ENCODE measurements around the gene SMIM28.

The SMIM28 gene

GRCh38 chr6:138374230-138374629 is 3.5 kb upstream of the SMIM28 start:
- no peak for DNase-seq (ENCODE audit: low spot score)

GRCh38 chr6:138374815-138375214 is 2.9 kb upstream of the SMIM28 start:
- no peak for DNase-seq (ENCODE audit: low spot score)

- no peak for DNase-seq (ENCODE audit: low spot score)
Measured at GRCh38 chr6:138377042-138377441, 663 bp upstream of the SMIM28 start.

- DNase-seq (ENCODE audit: low spot score): no peak
Measured at GRCh38 chr6:138378463-138378862, 758 bp downstream of the SMIM28 start.

- DNase-seq (ENCODE audit: low spot score): no peak
Measured at GRCh38 chr6:138382498-138383265, 5.0 kb downstream of the SMIM28 start.

GRCh38 chr6:138383776-138384175 is 6.1 kb downstream of the SMIM28 start:
- no peak for DNase-seq (ENCODE audit: low spot score)

- DNase-seq (ENCODE audit: low spot score): no peak
Measured at GRCh38 chr6:138386897-138387296, 9.2 kb downstream of the SMIM28 start.

GRCh38 chr6:138387577-138388368 is 10.1 kb downstream of the SMIM28 start:
- DNase-seq (ENCODE audit: low spot score): no peak

- DNase-seq (ENCODE audit: low spot score): no peak
Measured at GRCh38 chr6:138389551-138389950, 11.8 kb downstream of the SMIM28 start.

- DNase-seq (ENCODE audit: low spot score): no peak
Measured at GRCh38 chr6:138393871-138394783, 16.4 kb downstream of the SMIM28 start.

- no peak for DNase-seq (ENCODE audit: low spot score)
Measured at GRCh38 chr6:138396709-138397108, 19.0 kb downstream of the SMIM28 start.

- DNase-seq (ENCODE audit: low spot score): no peak
Measured at GRCh38 chr6:138397128-138398122, 19.7 kb downstream of the SMIM28 start.

GRCh38 chr6:138400326-138400725 is 22.6 kb downstream of the SMIM28 start:
- DNase-seq (ENCODE audit: low spot score): no peak

- no peak for DNase-seq (ENCODE audit: low spot score)
Measured at GRCh38 chr6:138401960-138402837, 24.5 kb downstream of the SMIM28 start.

GRCh38 chr6:138402838-138403187 is 25.1 kb downstream of the SMIM28 start:
- DNase-seq (ENCODE audit: low spot score): no peak

- DNase-seq (ENCODE audit: low spot score): peak; percentile 46
Measured at GRCh38 chr6:138403324-138403800, 25.7 kb downstream of the SMIM28 start.

GRCh38 chr6:138403801-138404665 is 26.3 kb downstream of the SMIM28 start, which contains the start of gene HEBP2:
HEBP2 (plus strand) TSS chr6:138404223; CDS start chr6:138404496, 273 bp downstream.
- peak; percentile 94 for DNase-seq (ENCODE audit: low spot score)

- DNase-seq (ENCODE audit: low spot score): peak; percentile 29
Measured at GRCh38 chr6:138404666-138405337, 27.1 kb downstream of the SMIM28 start.
